ENCODE data around the gene PROKR2. TPM values are rescaled to one million over a fixed set of nuclear protein-coding genes. Genes with fewer than 3 reads are reported as not detected.

The PROKR2 gene
- total RNA-seq, 4 donors from 2014 or later = 0.83 TPM; not detected in 3

DNA sequence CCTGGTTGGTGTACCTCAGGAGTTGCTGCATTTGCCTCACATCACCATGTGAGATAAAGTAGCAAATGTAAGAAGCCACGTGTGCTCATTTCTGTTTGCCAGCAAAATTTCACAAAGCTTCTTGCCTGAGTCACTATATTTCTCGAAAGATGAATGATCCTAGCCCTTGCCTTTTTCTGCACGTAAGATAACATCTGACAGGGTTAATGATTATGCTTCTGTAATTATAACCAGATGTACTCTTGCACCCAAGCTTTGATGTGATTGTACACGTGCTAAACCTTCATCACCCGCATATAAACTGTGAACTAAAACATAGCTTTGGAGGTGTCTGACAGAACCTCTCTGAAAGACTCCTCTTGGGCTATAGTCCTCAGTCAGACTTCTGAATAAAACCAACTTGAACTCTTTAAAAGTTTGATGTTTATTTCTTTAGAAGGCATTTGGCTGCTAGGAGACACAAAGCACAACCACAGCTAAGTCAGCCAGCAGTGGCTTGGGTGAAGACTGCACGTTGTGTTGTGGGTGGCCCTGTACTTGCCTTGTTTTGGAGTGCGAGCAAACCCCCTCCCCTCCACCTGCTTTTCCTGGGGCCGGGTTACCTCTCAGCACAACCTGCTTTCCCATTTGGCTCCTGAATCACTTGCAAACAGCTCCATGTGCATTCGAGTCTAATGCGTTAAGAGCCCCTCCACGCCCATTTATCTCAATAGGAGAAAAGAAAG, 19.3 kb downstream of the PROKR2 start:
- intact Hi-C loops (cut with DNase I; ENCODE audit: low total_unique reads) = no loop called here
- H3K9me3 ChIP-seq = no peaks in the 10 kb centered on the region
- no peaks in the 10 kb centered on the region for H3K36me3 ChIP-seq
- H3K4me1 ChIP-seq = no peaks in the 10 kb centered on the region
- no peak overlapping the region for H3K27ac ChIP-seq
- H3K4me3 ChIP-seq = no peak overlapping the region
- TF ChIP-seq, protein P1, sequence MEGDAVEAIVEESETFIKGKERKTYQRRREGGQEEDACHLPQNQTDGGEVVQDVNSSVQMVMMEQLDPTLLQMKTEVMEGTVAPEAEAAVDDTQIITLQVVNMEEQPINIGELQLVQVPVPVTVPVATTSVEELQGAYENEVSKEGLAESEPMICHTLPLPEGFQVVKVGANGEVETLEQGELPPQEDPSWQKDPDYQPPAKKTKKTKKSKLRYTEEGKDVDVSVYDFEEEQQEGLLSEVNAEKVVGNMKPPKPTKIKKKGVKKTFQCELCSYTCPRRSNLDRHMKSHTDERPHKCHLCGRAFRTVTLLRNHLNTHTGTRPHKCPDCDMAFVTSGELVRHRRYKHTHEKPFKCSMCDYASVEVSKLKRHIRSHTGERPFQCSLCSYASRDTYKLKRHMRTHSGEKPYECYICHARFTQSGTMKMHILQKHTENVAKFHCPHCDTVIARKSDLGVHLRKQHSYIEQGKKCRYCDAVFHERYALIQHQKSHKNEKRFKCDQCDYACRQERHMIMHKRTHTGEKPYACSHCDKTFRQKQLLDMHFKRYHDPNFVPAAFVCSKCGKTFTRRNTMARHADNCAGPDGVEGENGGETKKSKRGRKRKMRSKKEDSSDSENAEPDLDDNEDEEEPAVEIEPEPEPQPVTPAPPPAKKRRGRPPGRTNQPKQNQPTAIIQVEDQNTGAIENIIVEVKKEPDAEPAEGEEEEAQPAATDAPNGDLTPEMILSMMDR (IDR thresholded peaks at IDR 0.05) = no peak
- TF ChIP-seq POLR2A (IDR thresholded peaks at IDR 0.05) = no peak
- DNase-seq = no peak
- H3K27me3 ChIP-seq = no peaks in the 10 kb centered on the region

GRCh38 chr20:5290596-5290995, 26.2 kb downstream of the PROKR2 start:
- Histone ChIP-seq H3K4me1 (no peaks in the 10 kb centered on the region), H3K9me3 (no peaks in the 10 kb centered on the region), H3K36me3 (no peaks in the 10 kb centered on the region), H3K27me3 (no peaks in the 10 kb centered on the region), H3K4me3 (no peak overlapping the region), H3K27ac (no peak overlapping the region)
- TF ChIP-seq, protein P1 (IDR thresholded peaks at IDR 0.05) = no peak
- no peak for TF ChIP-seq POLR2A (IDR thresholded peaks at IDR 0.05)
- no peak for DNase-seq
- intact Hi-C loops (cut with DNase I; ENCODE audit: low total_unique reads) = no loop called here

DNA sequence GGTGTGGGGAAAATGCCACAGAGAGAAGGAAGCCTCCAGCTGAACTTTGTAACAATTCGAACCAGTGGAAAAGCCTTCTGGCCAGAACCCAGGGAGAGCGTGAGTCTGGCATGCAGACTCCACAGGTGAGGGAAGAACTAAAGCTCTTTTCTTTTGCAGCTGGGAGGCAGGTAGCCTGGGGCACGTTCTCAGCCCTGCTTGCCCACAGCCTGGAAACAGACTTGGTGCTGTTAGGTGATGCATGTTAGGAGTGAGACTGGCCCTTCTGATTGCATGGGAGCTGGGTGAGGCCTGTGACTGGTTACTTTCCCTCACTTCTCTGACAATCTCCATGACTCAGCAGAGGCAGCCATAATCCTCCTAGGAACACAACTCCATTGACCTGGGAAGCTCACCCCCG, 34.2 kb downstream of the PROKR2 start:
- no peak for TF ChIP-seq POLR2A (IDR thresholded peaks at IDR 0.05)
- TF ChIP-seq, protein P1 (IDR thresholded peaks at IDR 0.05) = no peak
- Histone ChIP-seq H3K4me1 (no peaks in the 10 kb centered on the region), H3K9me3 (no peaks in the 10 kb centered on the region), H3K4me3 (no peak overlapping the region), H3K27me3 (no peaks in the 10 kb centered on the region), H3K36me3 (no peaks in the 10 kb centered on the region), H3K27ac (no peak overlapping the region)
- DNase-seq = no peak
- intact Hi-C loops (cut with DNase I; ENCODE audit: low total_unique reads) = no loop called here

DNA sequence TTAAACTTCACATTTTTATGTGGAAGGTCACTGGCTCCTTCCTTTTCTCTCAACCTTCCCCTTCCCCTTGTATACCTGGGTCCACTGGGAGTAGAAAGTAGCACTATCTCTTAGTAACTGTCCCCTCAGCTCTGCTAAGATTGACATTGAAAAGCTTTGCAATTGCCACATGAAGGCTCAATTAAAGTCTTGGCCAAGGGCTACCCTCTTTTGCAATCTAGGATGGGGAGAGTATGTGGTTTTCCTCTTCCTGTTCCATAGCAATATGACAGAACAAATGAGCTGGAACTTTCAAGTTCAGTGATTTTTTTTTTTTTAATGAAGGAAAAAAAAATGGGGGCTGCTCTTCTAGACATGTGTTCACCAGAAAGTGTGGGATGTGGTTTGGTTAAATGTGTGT, 37.1 kb downstream of the PROKR2 start:
- no peak for TF ChIP-seq POLR2A (IDR thresholded peaks at IDR 0.05)
- TF ChIP-seq, protein P1 (IDR thresholded peaks at IDR 0.05) = no peak
- Histone ChIP-seq H3K4me1 (no peaks in the 10 kb centered on the region), H3K27me3 (no peaks in the 10 kb centered on the region), H3K27ac (no peak overlapping the region), H3K36me3 (no peaks in the 10 kb centered on the region), H3K9me3 (no peaks in the 10 kb centered on the region), H3K4me3 (no peak overlapping the region)
- DNase-seq = no peak
- intact Hi-C loops (cut with DNase I; ENCODE audit: low total_unique reads) = no loop called here

GRCh38 chr20:5272268-5272667, 44.5 kb downstream of the PROKR2 start:
- Histone ChIP-seq H3K4me1 (no peaks in the 10 kb centered on the region), H3K4me3 (no peak overlapping the region), H3K27me3 (no peaks in the 10 kb centered on the region), H3K36me3 (no peaks in the 10 kb centered on the region), H3K9me3 (no peaks in the 10 kb centered on the region), H3K27ac (no peak overlapping the region)
- intact Hi-C loops (cut with DNase I; ENCODE audit: low total_unique reads) = loop anchor here (5.0 kb wide), 1 partner anchor 875 kb away; no protein-coding TSS in a partner anchor
- no peak for TF ChIP-seq POLR2A (IDR thresholded peaks at IDR 0.05)
- TF ChIP-seq, protein P1 (IDR thresholded peaks at IDR 0.05) = no peak
- DNase-seq = no peak
